PC-9 (cell line): Measurements from ENCODE around the gene CDKN1B.

Experiments used
- CTCF ChIP-seq: fragments of 200-600 bp; sonication (generic); conservative IDR thresholded peaks from 2 replicates; pipeline ENCODE4 v1.6.1; 2017; ENCODE audit warnings: mixed run types, antibody characterized with exemption, mild to moderate bottlenecking, moderate library complexity
- EZH2 ChIP-seq: fragments of 200-600 bp; sonication (generic); IDR thresholded peaks from 2 replicates; pipeline ENCODE4 v1.8.0; 2017; ENCODE audit warnings: antibody characterized with exemption, low read depth

- TF ChIP-seq EZH2 (no peak), CTCF (no peak)
These were observed 7.4 kb downstream of the CDKN1B start for GRCh38 chr12:12724421-12725085.
